SU-DHL-6 (cell line): Measurements from ENCODE around the gene CARMIL1.

Source experiments
- H2AFZ ChIP-seq: fragments of 200-600 bp; sonication (generic); 2 replicates; pipeline ENCODE4 v1.6.1; 2014; ENCODE audit warnings: low read depth, mild to moderate bottlenecking, moderate library complexity, mixed read lengths, antibody characterized with exemption, low read length; ENCODE audit not compliant: severe bottlenecking
- H3F3A ChIP-seq: fragments of 200-600 bp; shearing (Covaris generic); 2 replicates; pipeline ENCODE4 v1.6.0; 2016; ENCODE audit warnings: antibody characterized with exemption, mild to moderate bottlenecking; ENCODE audit not compliant: insufficient read depth
- H3K27ac ChIP-seq: fragments of 200-600 bp; sonication (generic); 2 replicates; pipeline ENCODE4 v1.5.1; 2016; ENCODE audit warnings: low read depth, mild to moderate bottlenecking, low read length, moderate library complexity, mixed read lengths
- H3K27me3 ChIP-seq: fragments of 200-600 bp; sonication (generic), shearing (Covaris generic); 2 replicates; pipeline ENCODE4 v1.6.0; 2014; ENCODE audit warnings: mild to moderate bottlenecking, low read length
- H3K36me3 ChIP-seq: fragments of 200-600 bp; sonication (generic); 2 replicates; pipeline ENCODE4 v1.6.1; 2014; ENCODE audit warnings: mild to moderate bottlenecking, low read length, mixed read lengths
- H3K4me2 ChIP-seq: fragments of 300-600, 200-600 bp; shearing (Covaris generic), sonication (generic); 2 replicates; pipeline ENCODE4 v1.6.0; 2014; ENCODE audit warnings: low read length, low read depth, mild to moderate bottlenecking; ENCODE audit not compliant: poor library complexity, severe bottlenecking
- H3K4me3 ChIP-seq: fragments of 200-600 bp; sonication (generic); 2 replicates; pipeline ENCODE4 v1.5.1; 2014; ENCODE audit warnings: antibody characterized with exemption, low read length, mild to moderate bottlenecking, mixed read lengths; ENCODE audit not compliant: insufficient read depth, poor library complexity, severe bottlenecking
- H3K79me2 ChIP-seq: fragments of 200-600 bp; sonication (generic); 2 replicates; pipeline ENCODE4 v1.6.1; 2014; ENCODE audit warnings: mild to moderate bottlenecking, low read length, moderate library complexity; ENCODE audit not compliant: insufficient read depth
- H3K9ac ChIP-seq: fragments of 200-600 bp; sonication (generic); 2 replicates; pipeline ENCODE4 v1.7.0; 2014; ENCODE audit warnings: mild to moderate bottlenecking, low read length
- H3K9me2 ChIP-seq: fragments of 200-600 bp; sonication (generic); replicated peaks from 2 replicates; pipeline ENCODE4 v1.6.1; 2014; ENCODE audit warnings: low read length; ENCODE audit not compliant: insufficient read depth
- H3K9me3 ChIP-seq: fragments of 200-600 bp; sonication (generic); 2 replicates; pipeline ENCODE4 v1.6.1; 2014; ENCODE audit warnings: low read length, mixed read lengths; ENCODE audit not compliant: insufficient read depth
- H4K20me1 ChIP-seq: fragments of 200-600 bp; sonication (generic); 2 replicates; pipeline ENCODE4 v1.6.1; 2014; ENCODE audit warnings: low read depth, mild to moderate bottlenecking, antibody characterized with exemption, low read length, moderate library complexity, mixed read lengths
- CTCF ChIP-seq: fragments of 200-600 bp; sonication (generic); IDR thresholded peaks from one replicate; pipeline ENCODE4 v1.5.1; 2017; ENCODE audit warnings: antibody characterized with exemption, mild to moderate bottlenecking, low read length, moderate library complexity; ENCODE audit not compliant: insufficient read depth, poor library complexity, severe bottlenecking
- EZH2phosphoT487 ChIP-seq: fragments of 200-600 bp; sonication (generic), shearing (Covaris generic); conservative IDR thresholded peaks from 2 replicates; pipeline ENCODE4 v1.6.1; 2018; ENCODE audit warnings: mild to moderate bottlenecking, antibody characterized with exemption, low read length, moderate library complexity, mixed read lengths

CARMIL1 gene

GRCh38 chr6:25449774-25450173 lies 170.6 kb downstream of the CARMIL1 start:
- no peaks in the 10 kb centered on the region for H3K79me2 ChIP-seq
- H3K4me2 ChIP-seq, result no peak overlapping the region
- peaks cover 11% of the 10 kb centered on the region for H3K36me3 ChIP-seq
- TF ChIP-seq CTCF, result no peak
- no peak for TF ChIP-seq EZH2phosphoT487
- H2AFZ ChIP-seq, result no peak overlapping the region
- H3K4me3 ChIP-seq, result no peak overlapping the region
- H3K9me2 ChIP-seq, result no peaks in the 10 kb centered on the region
- no peaks in the 10 kb centered on the region for H3F3A ChIP-seq
- H3K27ac ChIP-seq, result no peak overlapping the region
- no peaks in the 10 kb centered on the region for H3K27me3 ChIP-seq
- no peaks in the 10 kb centered on the region for H3K9me3 ChIP-seq
- no peaks in the 10 kb centered on the region for H4K20me1 ChIP-seq
- no peak overlapping the region for H3K9ac ChIP-seq

- Histone ChIP-seq H2AFZ (no peak overlapping the region), H3K27ac (no peak overlapping the region), H3K9me2 (no peaks in the 10 kb centered on the region), H3K4me3 (no peak overlapping the region), H4K20me1 (no peaks in the 10 kb centered on the region), H3K79me2 (no peaks in the 10 kb centered on the region), H3K9me3 (no peaks in the 10 kb centered on the region), H3K9ac (no peak overlapping the region), H3K4me2 (no peak overlapping the region), H3F3A (no peaks in the 10 kb centered on the region), H3K36me3 (peaks cover 11% of the 10 kb centered on the region), H3K27me3 (no peaks in the 10 kb centered on the region)
- no peak for TF ChIP-seq EZH2phosphoT487
- TF ChIP-seq CTCF, result no peak
Measured at GRCh38 chr6:25450469-25451198, 171.5 kb downstream of the CARMIL1 start.

- Histone ChIP-seq H3K4me2 (no peak overlapping the region), H3F3A (no peaks in the 10 kb centered on the region), H2AFZ (no peak overlapping the region), H3K36me3 (peaks cover 11% of the 10 kb centered on the region), H3K4me3 (no peak overlapping the region), H3K79me2 (no peaks in the 10 kb centered on the region), H3K27ac (no peak overlapping the region), H3K9ac (no peak overlapping the region), H4K20me1 (no peaks in the 10 kb centered on the region), H3K9me3 (no peaks in the 10 kb centered on the region), H3K9me2 (no peaks in the 10 kb centered on the region), H3K27me3 (no peaks in the 10 kb centered on the region)
- TF ChIP-seq EZH2phosphoT487 (no peak), CTCF (no peak)
Measured at GRCh38 chr6:25452031-25452430, 172.9 kb downstream of the CARMIL1 start.
